ENCODE measurements around the gene GMEB1. TPM values are rescaled to one million over a fixed set of nuclear protein-coding genes. Genes with fewer than 3 reads are reported as not detected.
"Not testable (repeated sequence)": the region's sequence is repeated elsewhere in the genome, so short reads cannot be mapped to it uniquely, and the experiment has no call there.

Gene GMEB1
- 4.3 and 7.8 TPM in 2 replicates for total RNA-seq (2014; rRNA removed; shearing (Covaris generic); ENCODE audit: low replicate concordance)

GRCh38 chr1:28668191-28668955 lies at the start of gene GMEB1:
Gene GMEB1, plus strand, starts transcription at chr1:28668784. Its CDS starts 14,829 bp downstream, at chr1:28683613.
- Histone ChIP-seq H3K4me3 (peak within 1 kb of the TSS; percentile 96), H3K9me3 (no peaks in the 10 kb centered on the region), H3K27me3 (no peaks in the 10 kb centered on the region), H3K36me3 (no peaks in the 10 kb centered on the region)
- DNase-seq = peak; percentile 90

GRCh38 chr1:28631713-28632112 lies 36.9 kb upstream of the GMEB1 start:
- no peak for DNase-seq
- Histone ChIP-seq H3K4me3 (no peak overlapping the region), H3K36me3 (no peaks in the 10 kb centered on the region), H3K27me3 (no peaks in the 10 kb centered on the region), H3K9me3 (no peaks in the 10 kb centered on the region)

GRCh38 chr1:28632560-28632959 lies 36.0 kb upstream of the GMEB1 start:
- Histone ChIP-seq H3K27me3 (no peaks in the 10 kb centered on the region), H3K9me3 (no peaks in the 10 kb centered on the region), H3K4me3 (no peak overlapping the region), H3K36me3 (no peaks in the 10 kb centered on the region)
- DNase-seq = no peak

- Histone ChIP-seq H3K36me3 (no peaks in the 10 kb centered on the region; the same call in 1 of the 2 replicates), H3K27me3 (no peaks in the 10 kb centered on the region), H3K9me3 (no peaks in the 10 kb centered on the region), H3K4me3 (no peak overlapping the region)
- DNase-seq = no peak
Measured at GRCh38 chr1:28640766-28641165, 27.8 kb upstream of the GMEB1 start.

- H3K27me3 ChIP-seq = no peaks in the 10 kb centered on the region
- H3K36me3 ChIP-seq = no peaks in the 10 kb centered on the region; the same call in 1 of the 2 replicates
- DNase-seq = no peak
- H3K4me3 ChIP-seq = peak overlapping the region; percentile 87
- H3K9me3 ChIP-seq = no peaks in the 10 kb centered on the region
Measured at GRCh38 chr1:28642056-28642846, 26.3 kb upstream of the GMEB1 start.

GRCh38 chr1:28642847-28643635 lies 25.5 kb upstream of the GMEB1 start, which contains the start of gene TAF12:
Gene TAF12, minus strand, starts transcription at chr1:28643067. Its CDS starts 20,986 bp downstream, at chr1:28622081.
- Histone ChIP-seq H3K4me3 (peak within 1 kb of the TSS; percentile 87), H3K27me3 (no peaks in the 10 kb centered on the region), H3K9me3 (no peaks in the 10 kb centered on the region), H3K36me3 (no peaks in the 10 kb centered on the region; the same call in 1 of the 2 replicates)
- peak; percentile 90 for DNase-seq

- H3K27me3 ChIP-seq = no peaks in the 10 kb centered on the region
- H3K36me3 ChIP-seq = no peaks in the 10 kb centered on the region; the same call in 1 of the 2 replicates
- DNase-seq = no peak
- H3K4me3 ChIP-seq = no peak overlapping the region; the same call in 1 of the 2 replicates
- H3K9me3 ChIP-seq = no peaks in the 10 kb centered on the region
Measured at GRCh38 chr1:28644494-28644893, 24.1 kb upstream of the GMEB1 start.

GRCh38 chr1:28645406-28645805 lies 23.2 kb upstream of the GMEB1 start:
- not testable (repeated sequence) for H3K27me3 ChIP-seq, H3K4me3 ChIP-seq, DNase-seq, H3K9me3 ChIP-seq, H3K36me3 ChIP-seq

- Histone ChIP-seq H3K27me3 (no peaks in the 10 kb centered on the region), H3K36me3 (no peaks in the 10 kb centered on the region), H3K4me3 (no peak overlapping the region), H3K9me3 (no peaks in the 10 kb centered on the region)
- no peak for DNase-seq
Measured at GRCh38 chr1:28646040-28646439, 22.5 kb upstream of the GMEB1 start.

- peak; percentile 92 for DNase-seq
- Histone ChIP-seq H3K9me3 (no peaks in the 10 kb centered on the region), H3K4me3 (peak overlapping the region; percentile 41), H3K27me3 (no peaks in the 10 kb centered on the region), H3K36me3 (no peaks in the 10 kb centered on the region)
Measured at GRCh38 chr1:28648008-28648473, 20.5 kb upstream of the GMEB1 start.

GRCh38 chr1:28648474-28649198 lies 19.9 kb upstream of the GMEB1 start, which contains the start of gene RNU11:
Gene RNU11, plus strand, starts transcription at chr1:28648600.
- Histone ChIP-seq H3K36me3 (no peaks in the 10 kb centered on the region), H3K9me3 (no peaks in the 10 kb centered on the region), H3K4me3 (peak within 1 kb of the TSS; percentile 41), H3K27me3 (no peaks in the 10 kb centered on the region)
- peak; percentile 91 for DNase-seq

GRCh38 chr1:28653063-28653462 lies 15.5 kb upstream of the GMEB1 start:
- DNase-seq, H3K9me3 ChIP-seq, H3K27me3 ChIP-seq, H3K36me3 ChIP-seq, H3K4me3 ChIP-seq: not testable (repeated sequence)

- H3K27me3 ChIP-seq, H3K36me3 ChIP-seq, H3K9me3 ChIP-seq, H3K4me3 ChIP-seq: not testable (repeated sequence)
- peak; percentile 22 for DNase-seq
Measured at GRCh38 chr1:28653870-28654269, 14.7 kb upstream of the GMEB1 start.

GRCh38 chr1:28655448-28656311 lies 12.9 kb upstream of the GMEB1 start:
- H3K4me3 ChIP-seq, H3K9me3 ChIP-seq, DNase-seq, H3K27me3 ChIP-seq, H3K36me3 ChIP-seq: not testable (repeated sequence)

- H3K36me3 ChIP-seq = no peaks in the 10 kb centered on the region
- no peak for DNase-seq
- no peaks in the 10 kb centered on the region for H3K9me3 ChIP-seq
- H3K4me3 ChIP-seq = no peak overlapping the region
- H3K27me3 ChIP-seq = no peaks in the 10 kb centered on the region
Measured at GRCh38 chr1:28656335-28656734, 12.2 kb upstream of the GMEB1 start.
